B cell (primary cell): Measurements from ENCODE around the gene WNK2.

Experiments used
- CTCF ChIP-seq: fragments of 200-600 bp; IDR thresholded peaks from one replicate; pipeline ENCODE4 v1.8.0; 2022; ENCODE audit warnings: antibody characterized with exemption, mild to moderate bottlenecking
- EZH2 ChIP-seq: IDR thresholded peaks from 2 replicates; pipeline ENCODE4 v1.6.1; 2012; ENCODE audit warnings: borderline replicate concordance, low read depth, mild to moderate bottlenecking, moderate library complexity, low read length; ENCODE audit not compliant: insufficient read depth, poor library complexity, severe bottlenecking

DNA sequence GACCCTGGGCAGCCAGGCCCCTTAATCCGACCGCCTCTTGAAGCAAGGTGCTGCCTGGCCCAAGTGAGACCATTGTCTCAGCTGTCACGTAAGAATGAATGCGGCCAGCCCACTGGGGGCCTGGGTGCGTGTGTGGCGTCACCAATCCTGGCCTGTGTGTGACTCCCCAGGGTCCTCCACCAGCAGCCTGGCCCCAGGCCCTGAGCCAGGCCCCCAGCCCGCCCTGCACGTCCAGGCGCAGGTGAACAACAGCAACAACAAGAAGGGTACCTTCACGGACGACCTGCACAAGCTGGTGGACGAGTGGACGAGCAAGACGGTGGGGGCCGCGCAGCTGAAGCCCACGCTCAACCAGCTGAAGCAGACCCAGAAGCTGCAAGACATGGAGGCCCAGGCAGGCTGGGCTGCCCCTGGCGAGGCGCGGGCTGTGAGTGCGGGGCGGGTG lies 124.2 kb downstream of the WNK2 start:
- TF ChIP-seq CTCF: no peak
- no peak for TF ChIP-seq EZH2
